Tibial nerve (tissue), 4 donors: Measurements from ENCODE around the gene ADAMTS3.

Experiments
- CTCF ChIP-seq, 5 experiments: fragments of 200-600 bp in 3 of 5; fragments of 450-650 bp in 2 of 5; sonication (generic) in 3 of 5; IDR thresholded peaks; one replicate each; pipeline ENCODE4 v1.5.1; 2016 to 2019; ENCODE audit warnings: antibody characterized with exemption in 5 of 5, mild to moderate bottlenecking in 3 of 5, moderate library complexity in 2 of 5
- EP300 ChIP-seq, 2 donors: sonication (generic); formaldehyde crosslinking; IDR thresholded peaks; one replicate each; pipeline ENCODE4 v1.6.1; 2017; ENCODE audit warnings: antibody characterized with exemption in 2 of 2, mild to moderate bottlenecking in 1 of 2
- POLR2A ChIP-seq, 2 donors: fragments of 450-650 bp; IDR thresholded peaks; one replicate each; pipeline ENCODE4 v1.6.1; 2017; ENCODE audit warnings: antibody characterized with exemption in 2 of 2, mild to moderate bottlenecking in 2 of 2, moderate library complexity in 2 of 2

- no peak for TF ChIP-seq CTCF (IDR thresholded peaks at IDR 0.05)
- TF ChIP-seq POLR2A (IDR thresholded peaks at IDR 0.05) = no peak
- TF ChIP-seq EP300 (IDR thresholded peaks at IDR 0.05) = no peak
Measured at GRCh38 chr4:72366601-72367000, 202.4 kb downstream of the ADAMTS3 start.
